ENCODE data around the gene RNF11.

- no peak for TF ChIP-seq SIN3A (IDR thresholded peaks at IDR 0.05; ENCODE audit: borderline replicate concordance, insufficient read depth, low read length)
- TF ChIP-seq POLR2AphosphoS5 (IDR thresholded peaks at IDR 0.05; ENCODE audit: low read depth, low read length) = no peak
Observed at GRCh38 chr1:51313268-51313852, 77.3 kb downstream of the RNF11 start.

Measured in PFSK-1 (cell line).